Measurements from ENCODE around the gene NUP214.

DNA sequence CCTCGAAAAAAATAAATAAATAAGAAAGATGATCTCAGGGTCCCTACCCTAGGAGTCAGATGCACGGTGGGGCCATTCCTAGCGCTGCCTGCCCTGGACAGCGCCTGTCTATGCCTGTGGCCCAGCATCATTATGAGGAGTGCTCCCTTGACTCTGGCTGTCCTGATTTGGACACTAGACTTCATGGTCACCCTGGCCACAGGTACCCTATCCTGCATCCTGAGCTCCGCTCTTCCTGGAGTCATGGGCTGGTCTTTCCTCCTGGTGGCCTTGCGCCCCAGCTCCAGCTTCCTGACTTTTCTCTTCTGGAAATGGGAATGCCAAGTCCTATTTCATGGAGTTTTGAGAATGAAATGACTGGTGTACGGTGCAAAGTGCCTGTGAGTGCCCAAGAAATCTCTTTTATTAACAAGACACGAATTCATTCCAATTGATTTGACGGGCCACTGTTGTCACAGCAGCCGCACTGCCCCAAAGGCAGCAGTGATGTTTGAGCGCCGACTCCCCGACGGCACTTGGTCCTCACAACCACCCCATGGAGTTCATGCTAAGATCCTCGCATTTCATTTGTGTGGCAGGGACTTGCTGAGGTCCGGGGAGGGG lies 29.6 kb upstream of the NUP214 start:
- TF ChIP-seq, protein P1, sequence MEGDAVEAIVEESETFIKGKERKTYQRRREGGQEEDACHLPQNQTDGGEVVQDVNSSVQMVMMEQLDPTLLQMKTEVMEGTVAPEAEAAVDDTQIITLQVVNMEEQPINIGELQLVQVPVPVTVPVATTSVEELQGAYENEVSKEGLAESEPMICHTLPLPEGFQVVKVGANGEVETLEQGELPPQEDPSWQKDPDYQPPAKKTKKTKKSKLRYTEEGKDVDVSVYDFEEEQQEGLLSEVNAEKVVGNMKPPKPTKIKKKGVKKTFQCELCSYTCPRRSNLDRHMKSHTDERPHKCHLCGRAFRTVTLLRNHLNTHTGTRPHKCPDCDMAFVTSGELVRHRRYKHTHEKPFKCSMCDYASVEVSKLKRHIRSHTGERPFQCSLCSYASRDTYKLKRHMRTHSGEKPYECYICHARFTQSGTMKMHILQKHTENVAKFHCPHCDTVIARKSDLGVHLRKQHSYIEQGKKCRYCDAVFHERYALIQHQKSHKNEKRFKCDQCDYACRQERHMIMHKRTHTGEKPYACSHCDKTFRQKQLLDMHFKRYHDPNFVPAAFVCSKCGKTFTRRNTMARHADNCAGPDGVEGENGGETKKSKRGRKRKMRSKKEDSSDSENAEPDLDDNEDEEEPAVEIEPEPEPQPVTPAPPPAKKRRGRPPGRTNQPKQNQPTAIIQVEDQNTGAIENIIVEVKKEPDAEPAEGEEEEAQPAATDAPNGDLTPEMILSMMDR (IDR thresholded peaks at IDR 0.05) = no peak
- TF ChIP-seq POLR2A (IDR thresholded peaks at IDR 0.05) = no peak

Data from adrenal gland (tissue), 5 donors.